GM21786 (cell line): Measurements from ENCODE around the gene BCAS3.

Source experiments
- ATAC-seq: cut with Tn5 transposase; IDR thresholded peaks from one replicate; pipeline ENCODE4 v1.9.1; 2021; ENCODE audit not compliant: unreplicated experiment

Gene BCAS3

DNA sequence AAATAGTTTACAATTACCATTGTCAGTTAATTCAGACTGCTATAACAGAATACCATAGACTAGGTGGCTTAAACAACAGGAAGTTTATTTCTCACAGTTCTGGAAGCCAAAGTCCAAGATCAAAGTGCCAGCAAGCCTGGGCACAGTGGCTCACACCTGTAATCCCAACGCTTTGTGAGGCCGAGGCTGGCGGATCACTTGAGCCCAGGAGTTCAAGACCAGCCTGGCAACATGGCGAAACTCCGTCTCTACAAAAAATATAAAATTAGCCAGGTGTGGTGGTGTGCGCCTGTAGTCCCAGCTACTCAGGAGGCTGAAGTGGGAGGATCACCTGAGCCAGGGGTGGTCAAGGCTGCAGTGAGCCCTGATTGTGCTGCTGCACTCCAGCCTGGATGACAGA, 650.7 kb downstream of the BCAS3 start:
- no peak for ATAC-seq

DNA sequence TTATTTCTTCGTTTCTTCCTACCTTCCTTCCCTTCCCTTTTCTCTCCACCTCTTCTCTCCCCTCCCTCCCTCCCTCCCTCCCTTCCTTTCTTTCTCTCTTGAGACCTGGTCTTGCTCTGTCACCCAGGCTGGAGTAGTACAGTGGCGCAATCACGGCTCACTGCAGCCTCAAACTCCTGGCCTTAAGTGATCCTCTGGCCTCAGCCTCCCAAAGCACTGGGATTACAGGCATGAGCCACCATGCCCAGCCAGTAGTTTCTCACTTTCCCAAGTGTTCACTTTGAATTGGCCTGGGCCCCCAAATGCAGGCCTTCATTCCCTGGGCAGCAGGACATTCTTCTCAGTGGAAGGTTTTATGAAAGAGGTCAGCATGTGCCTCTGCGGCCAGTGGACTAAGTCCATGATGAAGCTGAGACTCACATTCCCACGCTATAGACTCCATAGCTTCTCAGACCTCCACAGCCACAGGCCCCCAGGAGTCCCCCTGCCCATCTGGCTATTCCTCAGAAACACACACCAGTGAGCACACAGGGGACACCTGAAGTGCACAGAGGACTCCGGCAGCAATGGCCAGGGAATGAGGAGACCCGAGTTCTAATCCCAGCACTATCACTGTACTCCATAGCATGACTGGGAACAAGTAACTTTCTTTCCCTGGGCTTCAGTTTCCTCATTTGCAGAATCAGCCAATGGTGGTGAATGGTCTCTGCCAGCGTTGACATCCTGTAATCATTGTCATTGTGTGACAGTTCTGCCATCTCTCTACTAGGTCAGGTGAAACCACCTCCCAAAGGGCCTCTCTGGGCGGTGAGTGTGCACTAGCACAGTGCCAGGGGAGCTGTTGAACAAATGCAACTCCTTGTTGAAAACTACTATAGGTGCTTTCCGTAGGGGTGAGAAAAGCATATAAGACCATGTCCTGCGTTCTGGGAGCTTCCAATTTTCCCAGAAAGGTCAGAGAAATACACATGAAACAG, 652.8 kb downstream of the BCAS3 start:
- ATAC-seq: no peak

DNA sequence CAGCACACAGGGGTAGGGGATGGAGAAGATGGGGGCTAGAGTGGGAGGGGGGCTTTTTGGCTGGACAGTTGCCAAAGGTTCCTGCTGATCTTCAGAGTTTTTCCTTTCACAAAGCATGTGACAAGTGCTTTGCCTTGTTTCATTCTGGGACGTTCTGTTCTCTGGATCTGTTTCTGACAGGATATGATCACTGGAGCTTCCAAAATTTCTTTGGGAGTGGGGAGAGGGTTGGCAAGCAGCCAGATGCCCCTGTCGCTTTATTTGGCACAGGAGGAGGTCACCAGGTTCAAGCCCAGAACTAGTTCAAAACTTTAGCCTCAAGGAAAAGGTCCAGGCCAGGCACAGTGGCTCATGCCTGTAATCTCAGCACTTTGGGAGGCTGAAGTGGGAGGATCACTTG, 653.5 kb downstream of the BCAS3 start:
- ATAC-seq: no peak

DNA sequence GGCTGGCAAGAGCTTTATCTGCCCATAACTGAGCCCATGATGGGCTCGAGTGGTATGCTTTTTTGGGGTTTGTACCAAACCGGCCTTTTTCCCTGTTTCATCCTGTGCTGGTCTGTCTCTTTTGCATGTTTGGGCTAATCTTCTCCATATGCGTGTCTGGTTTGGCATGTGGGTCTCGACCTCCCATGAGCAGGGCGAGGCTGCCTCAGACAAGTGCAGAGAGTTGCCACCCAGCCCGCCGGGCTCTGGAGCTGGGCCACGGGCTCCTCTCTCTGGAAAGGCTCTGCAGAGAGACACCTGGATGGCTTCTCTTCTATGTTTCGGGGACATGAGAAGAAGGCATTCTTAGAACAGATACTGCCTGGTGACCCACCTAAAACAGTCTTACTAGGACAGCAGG, 654.2 kb downstream of the BCAS3 start:
- ATAC-seq: no peak

DNA sequence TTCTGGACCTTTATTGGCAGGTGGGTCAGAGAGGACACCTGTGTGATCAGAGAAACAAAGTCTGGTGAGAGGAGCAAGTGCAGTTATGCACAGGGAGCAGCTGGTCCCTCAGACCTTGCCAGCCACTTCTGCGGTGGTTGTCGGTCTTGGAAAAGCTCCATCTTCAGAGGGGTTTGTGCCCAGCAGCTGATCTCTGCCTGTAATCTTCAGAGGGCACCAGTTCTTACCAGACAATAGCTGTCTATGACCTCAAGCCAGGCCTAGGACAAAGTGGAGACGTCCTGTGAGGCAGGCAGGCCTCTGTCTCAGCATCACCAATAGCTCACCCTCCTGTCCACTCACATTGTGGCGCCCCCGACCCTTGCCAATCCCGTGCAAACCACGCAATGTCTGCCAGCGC, 655.5 kb downstream of the BCAS3 start:
- no peak for ATAC-seq

DNA sequence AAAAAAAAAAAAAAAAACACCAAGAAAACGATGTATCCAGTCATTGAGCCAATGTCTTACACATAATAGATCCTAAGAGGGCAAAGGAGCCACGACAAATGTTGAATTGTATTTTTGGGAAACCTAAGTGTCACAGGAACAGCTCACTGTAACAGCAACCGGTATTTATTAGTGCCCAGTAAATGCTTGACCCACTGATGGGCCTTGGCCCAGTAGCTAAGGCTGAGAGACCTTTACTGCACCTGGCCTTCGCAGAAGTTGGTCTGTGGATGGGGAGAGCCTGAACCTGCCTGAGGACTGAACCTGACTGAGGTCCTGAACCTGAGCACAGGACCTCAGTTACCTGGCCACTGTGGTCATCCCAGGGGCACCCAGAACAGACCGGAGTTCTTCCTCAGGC, 657.0 kb downstream of the BCAS3 start:
- ATAC-seq: no peak

DNA sequence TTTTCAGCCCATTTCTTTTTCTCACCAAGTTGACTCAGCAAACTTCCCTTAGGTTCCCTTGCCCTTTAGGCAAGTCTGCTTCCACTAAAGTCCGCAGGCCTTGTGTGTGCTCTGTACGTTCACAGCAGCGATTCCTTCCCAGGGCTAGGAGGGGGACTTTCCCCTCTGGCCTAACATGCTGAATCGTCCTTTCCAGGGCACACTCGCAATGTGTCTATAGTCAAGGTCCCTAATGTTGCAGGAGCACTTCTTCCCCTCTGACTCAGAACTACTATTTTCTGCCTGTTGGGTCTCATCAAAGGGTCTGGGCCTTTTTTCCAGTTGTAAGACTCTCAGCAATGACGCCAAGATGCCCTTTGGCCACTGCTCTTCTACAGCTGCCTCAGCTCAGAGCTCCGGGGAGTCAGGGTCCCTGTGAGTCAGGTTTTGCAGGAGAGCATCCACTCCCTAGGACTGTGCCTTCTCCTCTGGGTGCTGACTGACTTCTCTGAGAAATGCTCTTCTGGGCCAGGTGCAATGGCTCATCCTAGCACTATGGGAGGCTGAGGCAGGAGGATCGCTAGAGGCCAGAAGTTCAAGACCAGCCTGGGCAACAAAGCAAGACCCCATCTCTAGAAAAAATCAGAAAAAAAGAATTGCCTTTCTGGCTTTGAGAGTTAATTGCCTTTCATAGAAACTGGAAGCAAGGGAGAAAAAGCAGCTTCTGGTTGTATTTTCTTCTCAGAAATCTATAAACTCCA, 657.6 kb downstream of the BCAS3 start:
- no peak for ATAC-seq

DNA sequence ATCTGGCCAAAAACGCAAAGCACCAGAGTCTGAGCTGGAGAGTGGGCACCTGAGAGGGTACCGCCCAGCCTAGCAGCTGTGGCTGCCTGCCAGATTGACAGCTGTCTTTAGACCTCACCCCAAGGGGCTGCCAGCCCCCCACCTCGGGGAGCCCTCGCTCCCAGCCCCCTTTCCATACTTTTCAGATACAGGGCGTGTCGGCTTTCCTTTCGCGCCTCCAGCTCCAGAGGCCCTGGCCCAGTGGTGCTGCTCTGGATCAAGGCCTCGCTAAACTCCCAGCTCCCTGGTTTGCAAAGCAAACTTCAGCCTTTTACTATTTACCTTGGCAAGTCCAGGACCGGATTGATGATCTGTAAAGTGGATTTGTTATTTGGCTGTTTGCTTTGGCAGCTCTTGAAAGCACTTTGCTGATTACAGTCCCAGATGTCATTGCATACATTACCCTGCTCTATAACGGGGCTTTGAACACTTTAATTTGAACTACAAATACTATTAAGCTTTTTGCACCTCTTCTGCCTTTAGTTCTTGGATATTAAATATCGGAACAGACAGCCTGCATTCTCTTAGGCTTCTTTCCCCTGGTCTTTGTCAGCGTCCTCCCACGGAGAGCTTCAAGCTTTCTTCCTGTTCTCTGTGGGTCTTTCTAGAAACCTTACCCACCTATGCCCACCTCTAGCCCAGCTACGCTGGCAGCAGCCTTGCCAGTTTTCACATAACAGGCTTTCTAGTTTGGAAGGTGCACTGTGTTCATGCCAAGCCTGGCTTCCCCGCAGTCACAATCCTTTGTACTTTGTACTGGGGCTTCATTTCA, 658.4 kb downstream of the BCAS3 start:
- ATAC-seq: no peak

DNA sequence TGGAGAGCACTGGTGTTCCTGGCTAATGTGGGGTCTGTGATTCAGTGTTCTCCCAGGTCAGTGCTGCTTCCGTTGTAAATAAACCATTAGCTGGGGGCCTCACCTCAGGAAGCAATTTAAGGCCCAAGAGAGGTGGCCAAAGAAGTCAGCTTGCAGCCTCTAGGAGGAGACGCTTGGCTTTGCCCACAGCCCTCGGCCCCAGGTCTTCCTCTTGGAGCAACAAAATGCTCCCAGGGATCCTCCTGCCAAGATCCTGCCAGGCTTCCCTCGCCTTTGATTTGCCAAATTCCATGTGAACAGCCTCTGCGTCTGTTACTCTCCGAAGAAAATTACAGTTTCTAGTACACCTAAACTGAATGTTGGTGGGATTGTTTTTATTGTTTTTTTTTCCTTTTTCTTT, 659.6 kb downstream of the BCAS3 start:
- ATAC-seq: no peak

DNA sequence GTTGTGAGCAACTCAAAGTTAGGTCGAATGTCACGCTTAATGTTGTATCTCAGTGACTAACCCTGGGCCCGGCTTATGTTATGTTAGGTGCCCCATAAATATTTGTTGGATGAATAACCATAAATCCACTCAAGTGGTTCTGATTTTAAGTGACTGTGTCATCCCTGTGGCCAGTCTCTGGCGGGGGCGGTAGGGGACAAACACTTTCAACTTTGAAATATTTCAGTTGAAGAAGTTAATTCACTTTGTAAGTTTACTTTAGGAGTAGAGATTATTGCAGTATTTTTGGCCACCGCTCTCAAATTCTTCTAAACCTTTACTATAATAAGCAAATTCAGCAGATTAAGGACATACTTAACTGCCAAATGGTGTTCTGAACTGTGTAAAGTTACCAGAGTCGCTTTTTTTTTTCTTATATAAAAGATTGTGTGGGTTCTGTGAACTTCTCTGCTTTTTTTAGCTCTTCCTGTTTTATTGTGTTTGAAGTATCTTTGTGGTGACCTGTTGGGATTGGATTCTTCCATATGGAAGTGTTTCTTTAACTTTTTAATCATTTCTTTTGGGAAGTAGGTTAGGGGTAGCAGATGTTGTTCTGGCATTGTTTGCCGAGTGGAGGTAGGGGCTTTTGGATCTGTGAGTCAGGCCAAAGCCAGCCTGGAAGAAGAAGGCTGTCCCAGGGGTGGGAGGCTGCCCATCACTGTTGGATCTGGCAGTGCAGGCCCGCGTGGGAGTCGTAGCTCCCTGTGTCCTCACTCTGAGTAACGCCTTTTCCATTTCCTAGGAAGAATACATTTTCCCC, 660.5 kb downstream of the BCAS3 start:
- no peak for ATAC-seq

DNA sequence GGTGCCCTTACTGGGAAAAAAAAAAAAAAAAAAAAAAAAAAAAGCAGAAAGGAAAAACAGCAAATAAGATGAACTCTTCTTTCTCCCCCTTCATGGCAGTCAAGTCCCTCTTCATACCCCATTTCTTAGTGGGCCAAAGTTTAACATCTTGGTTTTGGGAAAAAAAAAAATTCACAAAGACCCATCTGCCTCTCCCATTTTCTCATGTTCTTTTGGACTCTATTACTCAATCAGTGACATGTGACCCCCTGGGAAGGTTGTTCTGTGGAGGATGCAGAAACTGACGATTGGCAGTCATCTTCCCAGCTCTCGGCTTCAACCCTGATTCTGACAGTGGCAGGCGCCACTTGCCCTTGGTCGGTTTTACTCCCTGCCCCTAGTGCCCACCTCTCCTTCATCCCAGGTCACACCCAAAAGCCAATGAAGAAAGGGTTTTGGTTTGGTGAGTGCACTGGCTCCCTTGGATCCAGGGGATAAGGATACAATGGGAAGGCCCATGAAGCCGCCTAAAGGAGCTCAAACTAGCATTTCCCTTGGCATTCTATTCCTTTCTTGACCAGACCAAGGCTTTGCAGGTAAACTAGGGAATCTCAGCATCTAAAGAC, 661.3 kb downstream of the BCAS3 start:
- ATAC-seq: no peak

DNA sequence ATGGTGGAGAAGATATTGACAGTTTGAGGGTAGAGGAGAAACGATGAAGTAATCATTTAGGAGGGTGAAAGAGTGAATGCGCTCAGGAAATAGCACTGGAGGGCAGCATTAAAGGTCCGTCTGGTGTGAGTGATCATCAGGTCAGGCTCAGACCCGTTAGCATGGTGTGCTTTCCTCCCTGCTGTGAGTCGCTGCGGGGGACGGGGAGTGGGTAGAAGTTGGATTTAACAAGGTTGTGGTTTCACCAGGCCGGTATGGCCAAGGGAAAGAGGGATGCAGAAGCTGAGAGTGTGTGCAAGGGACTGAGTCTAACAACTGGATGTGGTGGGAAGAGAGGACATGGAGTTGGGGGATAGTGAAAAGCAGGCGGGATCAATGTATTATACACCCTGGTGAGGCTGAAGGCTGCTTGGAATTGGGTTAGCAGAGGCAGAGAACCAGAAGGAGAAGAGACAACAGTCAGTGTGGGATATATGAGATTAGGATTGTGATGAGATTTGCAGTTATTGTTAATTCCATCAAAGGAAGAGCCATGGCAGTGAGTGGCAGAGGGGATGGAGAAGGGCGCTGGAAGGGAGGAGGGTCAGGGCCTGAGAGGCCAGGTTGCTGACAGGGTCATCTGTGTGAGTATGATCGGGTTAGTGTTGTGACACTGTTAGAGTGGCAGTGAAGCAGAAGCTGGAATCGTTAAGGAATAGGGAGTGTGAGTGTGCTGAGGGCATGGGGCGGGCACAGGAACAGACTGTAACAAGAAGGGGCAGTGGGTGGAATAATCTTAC, 663.0 kb downstream of the BCAS3 start:
- no peak for ATAC-seq

DNA sequence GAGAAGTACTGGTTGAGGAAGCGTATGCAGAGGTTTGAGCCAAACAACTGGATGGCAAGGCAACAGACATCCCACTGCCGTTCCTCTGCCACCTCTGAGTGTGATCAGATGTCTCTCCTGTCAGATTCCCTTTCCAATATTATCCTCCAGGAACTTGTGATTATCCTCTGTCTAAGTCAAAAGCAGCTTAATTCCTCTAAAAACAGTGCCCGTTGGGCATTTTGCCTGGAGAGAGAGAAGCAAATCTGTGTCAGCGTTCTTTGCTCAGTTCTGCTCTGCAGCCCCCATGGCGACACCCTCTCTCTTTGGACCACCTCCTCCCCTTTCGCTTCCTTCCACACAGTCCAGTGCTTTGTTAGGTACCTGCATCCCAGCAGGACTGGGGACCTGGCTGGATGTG, 665.9 kb downstream of the BCAS3 start:
- no peak for ATAC-seq

DNA sequence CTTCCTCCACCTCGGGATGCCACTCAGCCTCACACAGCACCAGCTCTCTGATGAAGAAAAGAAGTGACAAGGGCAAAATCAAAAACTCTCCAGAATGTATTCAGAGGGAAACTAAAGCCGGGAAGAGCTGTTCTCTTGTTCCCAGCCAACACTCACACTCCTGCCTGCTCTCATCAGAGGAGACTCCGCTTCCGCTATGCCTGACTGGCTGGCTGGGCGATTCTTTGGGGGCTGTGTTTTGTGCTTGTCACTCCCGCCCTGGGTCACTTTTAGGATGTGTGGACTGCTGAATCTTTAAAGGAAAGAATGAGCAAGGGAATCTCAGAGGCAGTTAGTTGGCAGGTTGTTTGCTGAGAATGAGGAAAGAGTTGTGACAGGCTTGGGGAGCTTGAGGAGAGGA, 667.4 kb downstream of the BCAS3 start:
- ATAC-seq: no peak

DNA sequence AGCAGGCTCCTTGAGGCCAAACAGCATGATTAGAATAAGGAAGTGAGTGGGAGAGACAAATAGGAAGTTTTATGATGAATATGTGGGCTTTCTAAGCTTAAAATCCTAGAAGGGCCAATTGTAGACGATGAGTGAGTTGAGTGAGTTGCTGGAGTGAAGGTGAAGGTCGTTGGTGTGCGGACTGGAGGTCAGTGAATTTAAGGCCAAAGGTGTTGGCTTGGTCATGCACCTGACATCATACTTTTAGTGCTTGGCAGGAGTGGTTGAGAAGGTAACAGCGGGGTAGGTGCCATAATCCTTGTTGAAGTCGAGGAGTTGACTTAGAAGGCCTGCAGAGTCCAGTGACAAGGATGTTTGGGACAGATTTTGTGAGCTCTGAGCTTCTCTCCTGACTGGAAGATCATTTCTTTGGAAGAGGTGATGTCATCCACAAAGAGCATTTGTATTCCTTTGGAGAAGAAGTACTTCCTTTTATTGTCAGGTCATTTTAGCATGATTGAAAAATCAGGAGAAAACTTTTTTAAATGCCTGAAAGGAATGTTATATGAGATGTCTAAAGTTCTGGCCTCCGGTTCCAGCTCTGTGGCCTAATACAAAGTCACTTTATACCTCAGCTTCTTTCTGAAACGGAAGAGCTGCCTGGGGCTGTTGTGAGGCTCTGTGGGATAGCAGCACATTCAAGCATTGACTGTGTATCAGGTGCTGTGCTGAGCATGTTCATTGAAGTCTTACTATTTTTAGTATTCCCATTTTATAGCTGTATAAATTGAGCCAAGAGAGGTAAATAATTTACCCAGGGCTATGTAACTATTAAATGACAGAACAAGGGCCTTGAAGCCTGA, 668.4 kb downstream of the BCAS3 start:
- no peak for ATAC-seq

DNA sequence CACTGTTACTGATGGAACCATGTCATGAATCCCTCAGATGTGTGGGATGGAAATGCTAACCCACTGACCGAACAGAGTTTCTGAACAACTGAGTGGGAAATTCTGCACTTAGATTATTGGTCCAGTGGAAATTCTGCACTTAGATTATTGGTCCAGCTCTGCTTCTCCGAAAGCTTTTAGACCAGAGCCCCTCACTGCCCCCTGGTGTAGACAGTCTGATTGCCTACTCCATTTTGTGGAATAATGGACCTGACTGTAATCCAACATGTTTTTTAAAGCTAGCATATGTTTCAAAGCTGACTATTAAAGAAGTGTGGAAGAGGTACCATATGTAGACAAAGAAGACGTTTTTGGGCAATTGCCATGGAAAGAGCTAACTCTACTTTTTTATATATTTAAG, 671.7 kb downstream of the BCAS3 start:
- no peak for ATAC-seq

DNA sequence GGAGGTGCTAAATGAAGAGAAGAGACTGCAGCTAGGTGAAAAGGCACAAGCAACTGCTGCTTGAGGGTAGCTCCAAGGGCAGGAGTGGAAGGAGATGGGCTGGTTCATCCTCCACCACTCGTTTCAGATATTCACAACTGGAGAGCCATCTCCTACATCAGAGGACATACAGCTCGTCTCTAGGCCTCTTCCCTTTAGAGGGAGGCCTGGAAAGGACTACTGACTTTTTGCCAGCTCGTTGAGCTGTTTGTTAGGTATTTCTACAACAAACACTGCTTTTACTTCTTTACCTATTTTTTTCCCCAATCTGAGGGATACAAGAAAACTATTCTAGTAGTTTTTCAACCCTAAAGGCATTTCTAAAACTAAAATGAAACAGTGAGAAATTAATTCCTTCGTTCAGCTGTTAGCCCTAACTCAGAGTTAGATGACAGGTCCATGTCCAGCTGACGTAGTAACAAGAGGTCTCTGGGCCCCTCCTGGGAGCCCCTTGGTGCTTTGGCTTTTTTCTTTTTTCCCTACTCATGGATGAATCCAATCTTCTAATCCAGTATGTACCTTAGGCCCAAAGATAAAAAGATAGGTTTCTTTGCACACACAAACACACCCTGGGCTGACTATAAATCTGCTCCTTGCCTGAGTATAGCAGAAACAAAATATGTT, 674.2 kb downstream of the BCAS3 start:
- ATAC-seq: no peak

DNA sequence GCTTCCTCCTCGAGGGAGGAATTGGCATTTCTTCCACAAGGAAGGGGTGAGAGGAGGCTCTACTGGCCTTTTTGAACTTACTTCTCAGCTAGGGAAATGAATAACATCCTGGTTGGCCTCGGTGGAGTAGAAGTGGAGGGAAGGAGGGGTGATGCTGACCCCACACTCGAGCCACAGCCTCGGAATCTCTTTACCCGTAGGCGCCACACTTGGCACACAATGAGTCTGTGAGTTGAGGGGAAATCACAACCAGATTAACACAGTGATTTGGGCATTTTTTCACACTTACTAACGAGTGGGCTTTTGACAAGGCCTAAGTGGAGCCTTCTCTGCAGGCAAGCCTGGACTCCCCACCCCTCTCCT, 674.7 kb downstream of the BCAS3 start:
- no peak for ATAC-seq
